Right forelimb (tissue), 1 donor: ENCODE results near the gene DNAJB7.
"Not testable (repeated sequence)": the region's sequence is repeated elsewhere in the genome, so short reads cannot be mapped to it uniquely, and the experiment has no call there.

Experiments
- DNase-seq: peaks from one replicate; pipeline ENCODE4 v3.0.0-alpha.2; 2018

Gene DNAJB7

DNA sequence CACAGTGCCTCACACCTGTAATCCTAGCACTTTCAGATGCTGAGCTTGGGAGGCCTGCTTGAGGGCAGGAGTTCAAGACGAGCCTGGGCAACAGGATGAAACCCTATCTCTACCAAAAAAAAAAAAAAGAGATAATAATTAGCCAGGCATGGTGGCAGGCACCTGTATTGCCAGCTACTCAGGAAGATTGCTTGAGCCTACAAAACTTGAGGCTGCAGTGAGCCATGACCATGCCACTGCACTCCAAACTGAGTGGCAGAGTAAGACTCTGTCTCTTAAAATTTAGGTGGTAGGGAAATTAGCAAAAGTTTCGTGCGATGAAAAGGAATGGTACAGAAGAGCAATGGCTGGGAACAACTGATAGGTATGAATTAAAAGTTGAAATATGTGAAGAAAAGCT is 23.4 kb downstream of the DNAJB7 start:
- DNase-seq, result no peak

DNA sequence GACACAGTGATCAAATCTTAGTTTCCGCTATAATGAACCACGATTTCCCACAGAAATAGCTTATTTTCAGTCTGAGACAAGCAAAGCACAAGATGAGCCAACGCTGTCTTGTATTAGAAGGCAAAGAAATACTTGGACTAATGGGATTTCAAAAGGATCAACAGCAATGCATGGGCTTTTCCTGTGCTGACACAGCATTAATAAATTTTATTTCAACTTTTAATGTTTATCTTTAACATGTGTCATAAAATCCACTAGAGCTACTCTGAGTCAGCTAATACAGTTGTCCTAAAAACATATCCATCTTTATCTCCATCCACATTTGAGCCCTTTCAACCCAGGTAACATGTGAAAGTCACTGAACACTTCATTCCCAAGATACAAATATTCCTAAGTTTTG is 27.3 kb downstream of the DNAJB7 start:
- DNase-seq, result no peak

DNA sequence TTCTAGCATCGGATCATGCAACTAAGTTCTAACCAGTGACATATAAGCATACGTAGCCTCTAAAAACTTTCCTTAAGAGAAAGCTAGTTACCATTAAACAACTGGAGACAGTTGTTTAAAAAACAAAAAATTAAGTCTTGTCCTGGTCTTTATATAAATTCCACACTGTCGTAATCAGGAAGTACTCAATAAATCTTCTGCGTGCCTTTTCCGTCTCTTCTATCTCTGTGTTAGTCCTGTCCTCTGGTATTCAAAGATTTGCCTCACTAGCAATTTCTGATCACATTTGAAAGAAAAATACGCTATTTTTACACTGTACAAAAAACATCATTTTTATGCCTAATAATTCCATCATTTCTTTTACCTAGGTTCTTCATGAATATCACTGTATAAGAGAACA is 32.8 kb downstream of the DNAJB7 start:
- DNase-seq, result no peak

DNA sequence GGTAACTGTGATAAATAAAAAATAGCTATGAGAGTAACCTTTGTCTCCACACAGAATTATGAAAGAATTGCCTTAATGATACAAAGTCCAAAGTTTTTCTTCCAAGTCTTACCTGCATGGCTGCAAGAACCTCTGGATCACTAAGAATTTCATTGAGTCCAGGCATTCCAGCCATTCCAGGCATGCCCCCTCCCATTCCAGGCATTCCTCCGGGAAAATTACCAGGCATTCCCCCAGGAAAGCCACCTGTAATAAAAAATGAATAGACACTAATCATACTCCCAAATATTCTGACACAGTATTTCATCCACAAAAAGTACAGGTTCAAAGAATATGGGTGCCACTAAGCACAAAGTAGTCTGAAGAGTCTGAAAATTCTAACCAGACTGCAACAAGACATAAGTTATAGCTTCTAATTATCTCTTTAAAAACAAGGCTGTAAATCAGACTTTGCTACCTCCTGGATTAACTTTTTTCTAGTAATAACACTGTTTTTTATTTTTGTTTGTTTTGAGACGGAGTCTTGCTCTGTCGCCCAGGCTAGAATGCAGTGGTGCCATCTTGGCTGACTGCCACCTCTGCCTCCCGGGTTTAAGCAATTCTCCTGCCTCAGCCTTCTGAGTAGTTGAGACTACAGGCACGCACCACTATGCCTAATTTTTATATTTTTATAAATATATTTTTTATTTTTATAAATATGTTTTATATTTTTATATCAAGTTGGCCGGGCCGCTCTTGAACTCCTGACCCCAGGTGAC is 34.8 kb downstream of the DNAJB7 start:
- no peak for DNase-seq

- not testable (repeated sequence) for DNase-seq
Observed at GRCh38 chr22:40826292-40826691, 35.6 kb downstream of the DNAJB7 start.

GRCh38 chr22:40823426-40823825 is 38.5 kb downstream of the DNAJB7 start:
- DNase-seq, result no peak

GRCh38 chr22:40819599-40820140 is 42.2 kb downstream of the DNAJB7 start:
- no peak for DNase-seq

DNA sequence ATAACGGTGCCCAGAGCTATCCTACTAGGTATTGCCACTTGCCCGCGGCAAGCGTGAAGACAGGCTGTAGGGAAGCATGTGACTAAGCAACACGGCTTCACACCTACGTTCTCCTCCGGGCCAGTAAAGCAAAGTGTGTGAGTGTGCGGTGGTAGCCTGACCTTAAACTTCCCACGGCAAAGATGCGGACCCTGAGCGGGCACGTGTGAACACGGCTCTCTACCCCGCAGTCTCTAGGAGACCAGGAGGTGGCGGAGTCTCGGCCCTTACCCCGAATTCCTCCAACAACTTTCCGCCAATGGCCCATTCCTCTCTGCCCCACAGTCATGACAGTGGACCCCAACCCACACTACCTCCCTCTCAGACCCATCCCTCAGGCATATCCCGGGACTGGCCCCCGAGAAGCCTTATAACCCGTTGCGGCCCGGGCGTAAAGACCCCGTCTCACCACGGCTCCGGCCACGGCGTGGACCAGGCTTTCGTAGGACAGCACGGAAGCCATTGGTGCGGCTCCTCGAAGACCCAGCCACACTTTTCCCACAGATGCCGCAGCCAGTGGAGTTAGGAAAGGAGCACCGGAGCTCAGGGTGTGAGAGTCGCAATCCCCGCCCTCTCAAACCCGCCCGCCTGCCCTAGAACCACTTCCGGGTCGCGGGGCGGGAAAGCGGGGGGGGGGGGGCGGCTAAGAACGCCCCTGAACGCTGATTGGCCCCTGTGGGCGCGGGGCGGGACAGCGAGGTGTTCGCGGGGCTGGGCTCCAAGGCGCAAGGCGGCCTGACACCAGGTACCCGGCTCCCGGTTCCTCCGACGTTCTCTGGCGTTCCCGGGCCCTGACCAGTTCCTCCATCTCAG is 42.9 kb downstream of the DNAJB7 start, which contains the start of gene SLC25A17:
SLC25A17 (minus strand) TSS at position 600 of the 852 bp plus-strand sequence; CDS start at position 502, 98 bp downstream.
- peak; percentile 96 for DNase-seq

DNA sequence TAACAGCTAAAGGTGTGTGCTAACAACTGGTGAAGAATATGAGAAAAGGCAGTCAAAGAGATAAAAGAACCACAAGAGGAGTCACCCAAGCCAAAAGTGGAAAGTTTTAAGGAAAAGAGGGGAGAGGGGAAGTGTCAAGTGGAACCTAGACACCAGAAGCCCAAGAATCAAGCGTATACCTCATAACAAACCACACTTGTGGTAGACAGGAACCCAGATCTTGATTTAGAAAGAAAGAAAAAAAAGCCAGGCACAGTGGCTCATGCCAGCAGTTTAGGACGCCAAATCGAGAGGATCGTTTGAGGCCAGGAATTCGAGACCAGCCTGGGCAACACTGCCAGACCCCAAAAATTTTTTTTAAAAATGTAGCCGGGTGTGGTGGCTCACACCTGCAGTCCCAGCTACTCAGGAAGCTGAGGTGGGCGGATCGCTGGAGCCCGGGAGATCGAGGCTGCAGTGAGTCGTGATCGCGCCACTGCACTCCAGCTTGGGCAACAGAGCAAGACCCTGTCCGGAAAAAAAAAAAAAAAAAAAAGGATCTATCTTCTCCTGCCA is 43.6 kb downstream of the DNAJB7 start:
- no peak for DNase-seq

DNA sequence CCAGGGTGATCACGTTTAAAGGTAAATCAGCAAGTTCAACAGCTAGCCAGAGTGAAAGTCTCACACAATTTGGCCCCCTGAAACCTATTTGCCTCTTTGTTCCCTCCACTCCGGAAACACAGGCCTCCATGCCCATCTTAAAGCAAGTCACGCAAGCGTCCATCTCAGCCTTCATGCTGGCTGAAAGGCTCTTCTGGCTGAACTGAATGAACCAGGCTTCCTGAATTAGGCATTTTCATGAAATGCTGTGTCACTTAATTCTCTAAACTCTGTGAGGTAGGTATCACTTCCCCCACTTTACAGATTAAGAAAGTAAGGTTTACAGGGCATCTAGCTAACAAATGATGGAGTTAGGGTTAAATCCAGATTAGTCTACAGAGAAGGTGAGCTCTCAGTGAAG is 44.2 kb downstream of the DNAJB7 start:
- no peak for DNase-seq

GRCh38 chr22:40813912-40814315 is 48.0 kb downstream of the DNAJB7 start:
- no peak for DNase-seq
